Cardiac muscle cell (in vitro differentiated cells and primary cell): ENCODE data around the gene BRIP1. TPM values are rescaled to one million over a fixed set of nuclear protein-coding genes. Genes with fewer than 3 reads are reported as not detected.
"Not testable (repeated sequence)": the region's sequence is repeated elsewhere in the genome, so short reads cannot be mapped to it uniquely, and the experiment has no call there.

Experiments used
- DNase-seq, 2 donors: peaks; one replicate each; pipeline versions ENCODE4 v3.0.0 to v3.0.0-alpha.2; 2010 to 2017; ENCODE audit warnings: low read depth in 1 of 2, low spot score in 1 of 2
- H3K27ac ChIP-seq: fragments of 200-600 bp; sonication (generic); 2 replicates; pipeline ENCODE4 v1.5.1; 2016
- H3K27me3 ChIP-seq: fragments of 200-600 bp; sonication (generic); 2 replicates; pipeline ENCODE4 v1.6.0; 2016; ENCODE audit warnings: control low read depth
- H3K36me3 ChIP-seq: fragments of 200-600 bp; sonication (generic); 2 replicates; pipeline ENCODE4 v1.5.1; 2016; ENCODE audit warnings: control low read depth
- H3K4me1 ChIP-seq: fragments of 200-600 bp; sonication (generic); 2 replicates; pipeline ENCODE4 v1.8.1; 2017; ENCODE audit warnings: low read depth, mild to moderate bottlenecking, mixed run types
- H3K4me3 ChIP-seq: fragments of 200-600 bp; sonication (generic); 2 replicates; pipeline ENCODE4 v1.5.1; 2016; ENCODE audit warnings: mild to moderate bottlenecking
- H3K9me3 ChIP-seq: fragments of 200-600 bp; sonication (generic); 2 replicates; pipeline ENCODE4 v1.5.1; 2017; ENCODE audit warnings: low read depth, mild to moderate bottlenecking, control low read depth
- CTCF ChIP-seq: IDR thresholded peaks from 2 replicates; pipeline ENCODE4 v1.5.1; 2012; ENCODE audit warnings: low read depth, mild to moderate bottlenecking, low read length
- polyA plus RNA-seq: library from polyadenylated mRNA; unstranded; fragments of >200 nt; fragmentation: Nextera tagmentation; extraction: Ambion mirVana; gene quantifications from 2 replicates; pipeline ENCODE4 v1.2.1, GENCODE V29; 2016
- total RNA-seq: library from RNA; depleted of rRNA; stranded (reverse); fragments of >200 nt; gene quantifications from 2 replicates; pipeline ENCODE4 v1.2.3, GENCODE V29; 2016

The BRIP1 gene
- total and polyA plus RNA-seq, 2 experiments from 2014 or later: 3.1 to 9.2 TPM

- DNase-seq: no peak
- Histone ChIP-seq H3K4me3 (no peak overlapping the region), H3K4me1 (no peaks in the 10 kb centered on the region), H3K27ac (no peak overlapping the region), H3K9me3 (no peaks in the 10 kb centered on the region), H3K27me3 (no peaks in the 10 kb centered on the region), H3K36me3 (no peaks in the 10 kb centered on the region)
- no peak for TF ChIP-seq CTCF
These were observed 140.1 kb downstream of the BRIP1 start for GRCh38 chr17:61723183-61723582.

GRCh38 chr17:61722398-61722797 lies 140.9 kb downstream of the BRIP1 start:
- no peaks in the 10 kb centered on the region for H3K36me3 ChIP-seq
- DNase-seq: no peak
- no peak overlapping the region for H3K4me3 ChIP-seq
- TF ChIP-seq CTCF: no peak
- no peaks in the 10 kb centered on the region for H3K4me1 ChIP-seq
- H3K9me3 ChIP-seq: no peaks in the 10 kb centered on the region
- H3K27me3 ChIP-seq: no peaks in the 10 kb centered on the region
- no peak overlapping the region for H3K27ac ChIP-seq

DNA sequence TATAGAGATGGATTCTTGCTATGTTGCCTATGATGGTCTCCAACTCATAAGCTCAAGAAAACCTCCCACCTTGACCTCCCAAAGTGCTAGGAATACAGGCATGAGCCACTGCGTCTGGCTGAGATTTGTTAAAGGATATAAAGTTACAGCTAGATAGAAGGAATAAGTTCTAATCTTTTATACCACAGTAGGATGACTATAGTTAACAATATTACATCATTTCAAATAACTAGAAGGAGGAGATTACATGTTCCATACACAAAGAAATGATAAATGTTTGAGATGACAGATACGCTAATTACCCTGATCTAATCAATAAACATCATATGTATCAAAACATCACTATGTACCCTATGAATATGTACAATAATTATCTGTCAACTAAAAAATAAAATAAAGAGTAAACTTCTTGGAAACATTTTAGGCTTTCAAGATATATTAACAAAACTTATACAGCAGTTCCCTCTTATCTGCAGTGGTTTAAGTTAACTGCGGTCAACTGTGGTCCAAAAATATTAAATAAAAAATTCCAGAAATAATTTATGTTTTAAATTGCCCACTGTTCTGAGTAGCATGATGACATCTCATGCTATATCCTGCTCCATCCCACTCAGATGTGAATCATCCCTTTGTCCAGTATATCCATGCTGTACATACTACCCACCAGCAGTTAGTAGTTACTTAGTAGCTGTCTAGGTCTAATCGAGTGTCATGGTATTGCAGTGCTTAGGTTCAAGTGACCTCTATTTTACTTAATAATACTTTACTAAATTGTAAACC lies 143.1 kb downstream of the BRIP1 start:
- Histone ChIP-seq H3K27me3 (no peaks in the 10 kb centered on the region), H3K4me1 (no peaks in the 10 kb centered on the region), H3K27ac (no peak overlapping the region), H3K36me3 (no peaks in the 10 kb centered on the region), H3K9me3 (no peaks in the 10 kb centered on the region), H3K4me3 (no peak overlapping the region)
- TF ChIP-seq CTCF: no peak
- DNase-seq: peak in 1 of 2 donors; percentile 21

DNA sequence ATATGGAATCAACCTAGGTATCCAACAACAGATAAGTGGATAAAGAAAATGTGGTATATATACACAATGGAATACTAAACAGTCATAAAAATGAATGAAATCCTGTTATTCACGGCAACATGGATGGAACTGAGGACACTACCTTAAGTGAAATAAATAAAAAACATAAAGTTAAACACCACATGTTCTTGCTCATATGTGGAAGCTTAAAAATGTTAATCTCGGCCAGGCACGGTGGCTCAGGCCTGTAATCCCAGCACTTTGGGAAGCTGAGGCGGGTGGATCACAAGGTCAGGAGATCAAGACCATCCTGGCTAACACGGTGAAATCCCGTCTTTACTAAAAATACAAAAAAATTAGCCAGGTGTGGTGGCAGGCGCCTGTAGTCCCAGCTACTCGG lies 144.1 kb downstream of the BRIP1 start:
- H3K27ac ChIP-seq, H3K27me3 ChIP-seq, H3K4me3 ChIP-seq, H3K36me3 ChIP-seq, H3K4me1 ChIP-seq, DNase-seq, H3K9me3 ChIP-seq: not testable (repeated sequence)

- Histone ChIP-seq H3K27me3 (no peaks in the 10 kb centered on the region), H3K4me1 (no peaks in the 10 kb centered on the region), H3K4me3 (no peak overlapping the region), H3K36me3 (no peaks in the 10 kb centered on the region), H3K9me3 (no peaks in the 10 kb centered on the region), H3K27ac (no peak overlapping the region)
- no peak for DNase-seq
- no peak for TF ChIP-seq CTCF
These were observed 145.3 kb downstream of the BRIP1 start for GRCh38 chr17:61718022-61718421.

DNA sequence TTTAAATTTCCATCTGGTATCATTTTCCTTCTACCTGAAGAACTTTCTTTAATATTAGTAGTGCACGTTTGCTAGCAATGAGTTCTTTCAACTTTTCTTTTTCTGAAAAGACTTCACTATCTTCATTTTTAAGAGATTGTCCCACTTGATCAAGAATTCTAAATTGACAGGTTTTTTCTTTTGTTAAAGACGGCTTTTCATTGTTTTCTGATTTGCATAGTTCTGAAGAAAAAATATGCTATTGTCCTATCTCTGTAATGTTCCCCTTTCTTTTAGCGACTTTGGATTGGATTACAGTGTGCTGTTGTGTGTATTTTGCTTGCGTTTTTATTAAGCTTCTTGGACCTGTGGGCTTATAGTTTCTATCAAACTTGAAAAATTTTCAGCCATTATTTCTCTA lies 146.0 kb downstream of the BRIP1 start:
- H3K27ac ChIP-seq: no peak overlapping the region
- H3K9me3 ChIP-seq: no peaks in the 10 kb centered on the region
- no peak for TF ChIP-seq CTCF
- no peaks in the 10 kb centered on the region for H3K27me3 ChIP-seq
- H3K36me3 ChIP-seq: no peaks in the 10 kb centered on the region
- no peaks in the 10 kb centered on the region for H3K4me1 ChIP-seq
- no peak overlapping the region for H3K4me3 ChIP-seq
- no peak for DNase-seq
